Erythroblast (primary cell): ENCODE data around the gene SLC23A3.

ENCODE experiments used
- DNase-seq, 2 experiments: peaks; one replicate each; lab custom pipeline; 2025; lab: John Stamatoyannopoulos, UW
- GATA1 ChIP-seq: IDR thresholded peaks from 2 replicates; pipeline ENCODE4 v1.6.1; 2011; ENCODE audit warnings: low read depth, mild to moderate bottlenecking, control low read depth, low read length, moderate library complexity
- POLR2A ChIP-seq: IDR thresholded peaks from 2 replicates; pipeline ENCODE4 v1.6.1; 2011; ENCODE audit warnings: mild to moderate bottlenecking, low read length

Gene SLC23A3

DNA sequence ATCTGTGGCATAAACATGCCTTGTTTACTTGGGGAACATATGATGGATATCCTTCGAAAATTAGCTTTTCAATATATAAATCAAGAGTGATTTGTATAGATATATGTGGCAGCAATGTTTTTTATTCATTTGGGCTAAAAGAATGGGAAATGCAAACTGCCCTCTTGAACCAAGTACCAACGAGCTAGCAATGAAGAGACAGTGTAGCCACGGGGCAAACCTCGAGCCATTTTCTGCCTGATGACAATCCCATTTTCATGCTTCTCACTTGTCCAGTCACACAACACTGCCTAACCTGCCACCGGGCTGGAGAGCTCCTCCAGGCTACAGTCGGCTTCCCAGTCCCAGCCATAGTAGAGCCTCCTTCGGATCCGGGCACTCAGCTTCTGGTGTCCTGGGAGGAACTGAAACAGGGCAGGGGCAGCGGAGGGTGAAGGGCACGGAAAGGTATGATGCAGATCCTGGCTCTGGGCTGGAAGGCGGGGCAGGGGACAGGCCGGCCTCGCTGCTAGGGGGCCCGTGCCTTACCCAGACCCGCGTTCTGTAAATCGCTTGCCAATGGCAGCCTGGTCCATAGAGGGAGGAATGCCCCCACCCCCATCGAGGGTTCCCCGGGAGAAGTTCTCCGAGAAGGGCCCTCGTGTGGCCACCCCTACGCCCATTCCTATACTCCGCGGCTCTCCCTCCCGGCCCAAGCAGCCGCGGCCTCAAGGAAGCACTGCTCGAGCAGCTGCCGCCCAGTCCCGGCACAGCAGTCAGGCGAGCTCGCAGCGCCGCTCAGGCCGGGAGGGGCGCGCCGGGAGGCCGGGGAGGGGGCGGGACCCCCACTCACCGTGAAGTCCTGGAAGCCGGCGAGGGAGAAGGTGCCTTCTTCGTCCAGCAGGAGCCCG, 6.3 kb upstream of the SLC23A3 start:
- peak; percentile 74 to 82 for DNase-seq
- no peak for TF ChIP-seq POLR2A
- TF ChIP-seq GATA1, result no peak

DNA sequence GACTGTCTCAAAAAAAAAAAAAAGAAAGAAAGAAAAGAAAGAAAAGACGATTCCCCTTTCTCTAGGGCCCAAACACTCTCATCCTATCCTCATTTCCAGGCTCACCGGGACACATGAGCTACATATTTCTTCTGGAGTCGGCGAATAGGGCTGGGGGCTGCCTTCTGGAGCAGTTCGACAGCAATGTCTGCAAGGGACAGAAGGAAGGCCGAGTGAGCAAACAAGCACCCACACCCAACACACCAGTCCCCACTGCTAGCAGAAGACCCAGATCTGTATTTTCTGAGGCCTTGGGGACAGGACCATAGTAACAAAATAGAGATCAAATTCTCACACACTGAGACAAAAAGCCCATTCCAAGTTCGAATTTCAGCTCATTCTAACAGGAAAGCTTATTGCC, 5.7 kb upstream of the SLC23A3 start:
- TF ChIP-seq GATA1 (no peak), POLR2A (no peak)
- no peak for DNase-seq

DNA sequence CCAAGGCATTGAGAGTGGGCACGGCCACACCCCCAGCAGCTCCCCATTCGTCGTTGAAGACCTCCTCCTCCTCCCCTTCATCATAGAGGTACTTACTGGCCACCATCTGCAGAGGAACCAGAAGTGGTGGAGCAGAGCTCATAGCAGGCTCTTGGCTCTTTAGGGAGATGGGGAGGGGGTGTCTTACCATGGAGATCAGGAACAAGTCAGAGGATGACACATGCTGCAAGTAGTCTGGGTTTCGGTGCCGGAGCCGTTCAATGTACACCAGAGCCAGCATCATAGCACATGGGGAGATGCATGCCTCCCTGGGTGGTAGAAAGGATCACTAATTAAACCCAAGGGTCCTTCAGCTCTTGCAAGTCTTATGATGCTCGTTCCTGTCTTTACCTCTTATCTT, 5.0 kb upstream of the SLC23A3 start:
- DNase-seq, result no peak
- TF ChIP-seq GATA1 (no peak), POLR2A (no peak)

DNA sequence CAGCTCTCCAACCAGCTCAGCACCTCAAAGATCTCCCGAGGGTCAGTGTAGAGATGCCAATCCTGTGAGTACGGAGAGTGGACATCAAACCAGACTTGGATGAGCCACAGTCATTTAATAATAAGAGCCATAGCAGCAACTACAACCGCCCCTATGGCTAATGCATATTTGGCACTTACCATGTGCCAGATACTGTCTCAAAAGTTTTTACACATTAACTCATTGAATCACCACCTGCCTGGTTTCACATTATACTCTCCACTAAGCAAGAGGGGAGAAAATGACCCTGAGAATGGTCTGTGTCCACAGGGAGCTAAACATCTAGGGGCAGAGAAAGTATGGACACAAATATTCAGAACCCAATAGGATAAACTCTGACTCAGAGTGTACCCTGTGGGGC, 4.3 kb upstream of the SLC23A3 start:
- TF ChIP-seq GATA1 (no peak), POLR2A (no peak)
- DNase-seq, result no peak

DNA sequence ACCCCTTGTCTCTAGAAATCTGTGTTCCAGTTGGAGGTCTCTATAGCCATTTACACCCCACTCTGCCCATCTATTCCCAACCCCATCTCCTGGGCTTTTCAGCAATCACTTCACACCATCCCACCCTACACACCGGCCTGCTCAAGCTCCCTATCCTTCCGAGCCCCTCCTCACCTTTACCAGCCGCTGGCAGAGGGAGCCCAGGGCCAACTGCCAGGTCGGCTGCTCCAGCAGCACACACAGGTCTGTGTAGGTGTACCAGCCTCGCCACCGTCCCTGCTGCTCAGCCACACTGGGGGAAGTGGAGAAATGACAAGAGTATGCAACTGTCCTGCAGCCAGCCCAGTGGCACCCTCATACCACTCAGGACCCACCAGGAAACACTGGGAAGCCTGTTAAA, 3.3 kb upstream of the SLC23A3 start:
- no peak for DNase-seq
- TF ChIP-seq POLR2A, result no peak

DNA sequence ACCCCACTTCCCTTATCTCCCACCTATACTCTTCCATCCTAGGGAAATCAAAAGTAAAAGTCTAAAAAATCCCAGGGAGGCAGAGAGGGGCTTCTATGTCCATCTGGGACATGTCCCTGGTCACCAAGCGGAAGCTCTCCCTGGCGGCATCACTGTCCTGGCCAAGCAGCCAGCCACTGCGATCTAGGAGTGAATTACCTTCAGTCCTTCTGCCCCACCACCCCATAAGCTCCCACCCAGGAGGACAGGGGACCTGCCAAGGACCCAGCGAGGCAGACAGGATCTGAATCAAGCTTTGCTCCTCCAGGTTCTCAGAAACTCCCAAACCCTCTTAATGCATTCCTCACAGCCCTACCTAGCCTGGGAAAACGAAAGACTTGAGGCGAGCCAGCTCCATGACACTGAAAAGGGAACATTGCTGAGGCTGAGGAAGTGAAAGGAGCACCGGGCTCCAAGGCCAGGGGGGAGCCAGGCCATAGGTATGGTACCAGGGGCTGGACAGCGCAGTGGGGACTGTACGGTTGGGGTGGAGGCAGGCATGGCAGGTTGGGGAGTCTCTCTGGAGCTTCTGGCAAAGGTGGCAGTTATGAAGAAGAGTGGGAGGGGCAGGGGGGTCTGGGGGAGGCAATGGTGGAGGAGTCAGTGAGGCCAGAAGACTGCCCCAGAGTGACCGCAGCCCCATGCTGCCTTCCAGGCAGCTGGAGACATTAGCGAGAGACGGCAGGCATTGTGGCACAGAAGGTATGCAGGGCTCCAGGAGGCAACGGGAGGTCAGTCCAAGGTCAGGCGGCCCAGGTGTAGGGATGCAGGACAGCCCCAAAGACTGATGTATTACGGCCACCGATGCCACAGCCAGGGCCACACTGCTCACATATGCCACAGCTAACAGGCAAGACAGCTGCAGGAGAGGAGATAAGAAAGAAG, 2.7 kb upstream of the SLC23A3 start:
- peak in 1 of 2 experiments; percentile 48 for DNase-seq
- TF ChIP-seq GATA1, result no peak
- no peak for TF ChIP-seq POLR2A

DNA sequence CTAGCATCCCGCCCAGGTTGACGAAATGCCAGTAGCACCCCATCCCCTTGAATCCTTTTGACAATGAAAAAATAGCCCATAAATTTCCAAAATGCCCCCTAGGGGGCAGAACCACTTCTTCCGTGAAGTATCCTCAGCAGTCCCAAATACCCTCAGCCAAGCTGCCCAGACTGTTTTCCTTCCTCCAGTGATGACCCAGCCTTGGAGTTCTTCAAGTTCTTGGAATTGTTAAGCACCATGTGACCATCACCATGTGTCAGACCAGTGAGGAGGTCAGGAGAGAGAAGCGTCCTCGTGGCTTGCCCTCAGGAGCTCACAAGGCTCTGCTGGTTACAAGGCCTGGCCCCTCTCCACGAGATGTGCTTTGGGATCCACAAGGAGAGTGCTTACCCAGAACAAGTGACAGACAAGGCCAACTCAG, 1.4 kb upstream of the SLC23A3 start:
- peak; percentile 47 to 69 for DNase-seq

DNA sequence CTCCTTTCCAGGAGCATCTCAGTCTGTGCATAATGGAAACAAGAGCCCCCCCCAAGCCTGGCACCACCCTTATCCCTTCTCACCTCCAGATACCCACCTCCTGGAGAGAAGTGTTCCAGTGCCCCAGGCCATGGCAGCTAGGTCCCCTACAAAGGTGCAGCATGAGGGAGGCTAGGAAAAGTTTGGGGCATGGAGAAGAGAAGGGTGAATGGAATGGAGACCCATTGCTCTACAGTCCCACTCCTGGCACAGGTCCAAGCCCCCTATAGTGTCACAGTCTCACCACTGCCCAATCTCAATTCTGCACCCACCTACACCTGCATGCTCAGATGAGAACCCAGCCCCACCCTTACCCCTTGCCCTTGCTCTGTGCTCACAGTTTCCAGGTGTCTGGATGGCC, 897 bp downstream of the SLC23A3 start:
- no peak for DNase-seq
- TF ChIP-seq POLR2A (no peak), GATA1 (no peak)

More for the DNA sequence above, 1.4 kb upstream of the SLC23A3 start:
- TF ChIP-seq POLR2A, result no peak
- no peak for TF ChIP-seq GATA1

DNA sequence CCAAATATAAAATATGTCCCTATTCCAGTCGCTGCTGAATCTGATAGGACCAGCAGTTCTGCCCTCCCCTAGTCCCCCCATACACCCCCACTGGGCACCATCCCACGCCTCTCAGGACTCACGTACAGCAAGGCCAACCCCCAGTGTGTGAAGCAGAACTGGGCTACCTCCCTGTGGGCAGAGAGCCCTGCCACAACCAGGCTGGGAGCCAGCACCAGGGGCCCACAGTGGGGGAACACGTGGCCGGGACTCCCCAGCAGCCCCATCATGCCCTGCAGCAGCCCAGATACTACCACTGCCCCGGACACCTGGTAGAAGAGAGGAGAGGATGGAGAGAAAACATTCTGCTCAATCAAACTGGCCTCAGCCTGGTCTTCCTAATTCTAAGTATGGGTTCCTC, 1.3 kb downstream of the SLC23A3 start:
- TF ChIP-seq POLR2A (no peak), GATA1 (no peak)
- no peak for DNase-seq

DNA sequence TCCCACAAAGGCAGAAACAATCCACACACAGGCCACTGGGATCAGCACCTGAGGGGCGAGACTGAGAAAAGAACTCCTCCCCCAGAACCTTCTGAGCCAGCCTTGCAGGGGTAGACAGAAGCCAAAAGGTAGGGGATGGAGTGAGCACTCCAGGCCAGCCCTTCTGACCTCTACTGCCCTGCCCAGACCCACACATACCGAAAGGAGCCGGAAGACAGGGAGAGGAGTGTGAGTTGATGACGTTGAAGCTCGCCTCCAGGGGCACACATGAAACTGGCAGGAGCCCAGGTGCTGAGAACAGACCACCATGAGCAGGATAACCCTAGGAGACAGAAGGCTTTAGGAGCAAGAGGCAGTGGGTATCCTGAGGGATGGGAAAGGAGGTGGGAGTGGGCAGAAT, 1.8 kb downstream of the SLC23A3 start:
- no peak for DNase-seq
- no peak for TF ChIP-seq POLR2A
- TF ChIP-seq GATA1, result no peak

DNA sequence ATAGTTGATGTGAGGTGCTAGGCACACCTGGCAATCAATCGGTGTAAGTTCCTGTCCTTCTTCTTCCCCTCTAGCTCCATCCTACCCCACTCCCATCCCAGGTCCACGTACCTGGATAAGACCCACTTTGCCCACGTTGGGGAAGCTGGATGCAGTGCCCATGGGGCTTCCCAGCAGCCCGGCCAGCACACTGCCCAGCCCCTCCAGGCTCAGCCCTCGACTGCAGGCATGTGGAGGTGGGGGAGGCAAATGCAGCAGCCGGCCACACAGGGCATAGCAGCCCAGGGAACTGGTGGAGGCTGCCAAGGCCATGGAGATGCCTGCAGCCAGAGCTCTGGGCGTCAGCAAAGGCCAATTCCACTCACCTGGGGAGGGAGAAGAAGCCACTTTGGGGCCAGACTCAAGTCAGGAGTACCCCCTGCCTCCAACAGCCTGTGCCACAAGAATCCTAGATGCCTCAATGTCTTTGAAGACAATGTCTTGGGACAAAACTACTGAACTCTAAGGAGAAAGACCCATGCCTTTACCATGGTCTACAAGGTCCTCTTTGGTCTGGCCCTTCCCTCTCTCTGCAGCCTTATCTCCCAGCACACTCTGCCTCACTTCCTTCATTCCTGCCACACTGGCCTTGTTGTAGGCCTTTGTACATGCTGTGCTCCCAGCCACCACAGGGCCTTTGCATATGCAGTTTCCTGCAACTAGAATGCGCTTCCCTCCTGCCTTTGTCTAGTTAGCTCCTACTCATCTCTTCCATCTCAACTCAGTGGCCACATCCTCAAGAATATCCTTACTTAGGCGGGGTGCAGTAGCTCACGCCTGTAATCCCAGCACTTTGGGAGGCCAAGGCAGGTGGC, 4.5 kb downstream of the SLC23A3 start:
- no peak for DNase-seq
- TF ChIP-seq GATA1 (no peak), POLR2A (no peak)

DNA sequence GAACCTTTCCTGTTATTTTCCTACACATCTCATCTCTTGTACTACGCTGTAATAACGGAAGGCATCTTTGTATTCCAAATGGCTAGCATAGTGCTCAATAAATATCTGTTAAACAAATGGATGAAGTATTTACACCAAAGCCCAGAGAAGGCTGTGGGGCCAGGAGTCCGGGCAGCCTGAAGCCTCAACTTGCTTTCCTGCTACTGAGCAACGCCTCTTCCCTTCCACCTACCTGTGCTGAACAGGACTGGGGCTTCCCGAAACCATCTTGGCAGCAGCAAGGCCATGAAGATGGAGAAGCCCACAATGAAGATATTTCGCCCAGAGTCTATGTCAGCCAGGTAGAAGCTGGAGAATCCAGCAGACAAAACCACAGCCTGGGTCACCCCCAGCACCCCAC, 6.7 kb downstream of the SLC23A3 start:
- no peak for TF ChIP-seq POLR2A
- no peak for TF ChIP-seq GATA1
- DNase-seq, result no peak

DNA sequence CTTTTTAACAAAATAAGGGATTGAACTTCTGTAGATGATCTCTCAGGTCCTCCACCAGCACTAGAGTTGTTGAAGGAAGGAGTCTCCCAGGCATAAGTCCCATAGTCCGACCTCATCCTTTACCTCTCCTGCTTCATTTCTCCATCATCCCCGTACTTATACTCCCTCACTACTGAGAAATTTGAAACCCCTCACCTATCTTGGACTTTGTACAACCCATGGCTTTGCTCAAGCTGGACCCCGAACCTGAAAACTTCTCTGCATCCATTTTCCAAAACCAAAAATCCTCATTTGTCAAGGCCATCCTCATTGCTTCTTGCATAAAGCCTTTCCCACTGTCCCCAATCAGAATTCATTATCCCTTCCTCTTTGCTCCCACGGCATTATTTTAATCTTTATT, 8.7 kb downstream of the SLC23A3 start:
- no peak for DNase-seq
- no peak for TF ChIP-seq POLR2A
- no peak for TF ChIP-seq GATA1
